GM08714 (cell line): ENCODE measurements around the gene NUP93.
"Not testable (repeated sequence)": the region's sequence is repeated elsewhere in the genome, so short reads cannot be mapped to it uniquely, and the experiment has no call there.

Experiments used
- H3K4me3 ChIP-seq: fragments of 200-500 bp; sonication (Bioruptor generic); 2 replicates; pipeline ENCODE4 v1.5.1; 2014; ENCODE audit warnings: mild to moderate bottlenecking, low read length, inconsistent platforms
- ZNF274 ChIP-seq: IDR thresholded peaks from 2 replicates; pipeline ENCODE4 v1.6.1; 2012; ENCODE audit warnings: mild to moderate bottlenecking, low read depth, low read length

NUP93 gene

DNA sequence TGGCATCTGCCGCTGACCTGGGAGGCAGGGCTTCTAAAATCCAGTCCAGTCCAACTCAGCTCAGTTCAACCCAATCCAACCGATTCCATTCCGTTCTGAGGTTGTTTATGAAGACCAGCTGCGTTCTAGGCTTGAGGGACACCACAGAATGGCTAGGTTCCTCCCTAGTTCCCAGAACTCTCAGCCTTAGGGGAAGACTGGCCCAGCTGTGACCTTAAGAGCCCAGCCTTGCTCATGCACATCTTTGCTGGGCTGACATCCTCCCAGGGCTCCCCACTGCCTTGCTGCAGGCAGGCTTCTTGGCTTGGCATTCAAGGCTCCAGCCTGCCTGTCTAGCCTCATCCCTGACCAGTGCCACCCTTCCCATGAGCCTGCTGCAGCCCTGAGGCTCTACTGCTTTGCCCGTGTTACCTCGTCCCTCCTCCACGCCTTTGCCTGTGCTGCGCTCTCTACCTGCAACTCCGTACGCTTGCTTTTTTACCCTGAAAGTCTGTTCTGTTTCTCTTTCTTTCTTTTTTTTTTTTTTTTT lies 143.0 kb downstream of the NUP93 start:
- H3K4me3 ChIP-seq = no peak overlapping the region
- TF ChIP-seq ZNF274 = no peak

DNA sequence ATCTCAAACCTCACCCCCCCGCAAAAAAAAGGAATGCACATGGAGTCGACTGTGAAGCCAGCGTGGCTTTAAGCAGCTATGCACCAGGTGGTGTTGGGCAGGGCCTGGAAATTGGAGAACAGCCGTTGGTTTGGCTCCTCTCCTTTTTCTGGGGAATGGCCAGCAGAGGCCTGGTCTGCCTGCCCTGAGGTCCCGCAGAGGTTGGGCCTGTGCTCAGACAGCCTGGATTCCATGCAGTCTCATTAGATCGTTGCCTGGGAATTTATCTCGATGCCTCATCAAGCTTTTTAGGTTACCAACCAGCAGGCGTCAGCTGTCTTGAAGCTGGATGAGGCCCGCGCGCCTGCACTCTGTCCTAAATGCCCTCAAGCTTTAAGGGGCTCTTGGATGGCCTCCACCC lies 144.9 kb downstream of the NUP93 start:
- TF ChIP-seq ZNF274 = no peak

DNA sequence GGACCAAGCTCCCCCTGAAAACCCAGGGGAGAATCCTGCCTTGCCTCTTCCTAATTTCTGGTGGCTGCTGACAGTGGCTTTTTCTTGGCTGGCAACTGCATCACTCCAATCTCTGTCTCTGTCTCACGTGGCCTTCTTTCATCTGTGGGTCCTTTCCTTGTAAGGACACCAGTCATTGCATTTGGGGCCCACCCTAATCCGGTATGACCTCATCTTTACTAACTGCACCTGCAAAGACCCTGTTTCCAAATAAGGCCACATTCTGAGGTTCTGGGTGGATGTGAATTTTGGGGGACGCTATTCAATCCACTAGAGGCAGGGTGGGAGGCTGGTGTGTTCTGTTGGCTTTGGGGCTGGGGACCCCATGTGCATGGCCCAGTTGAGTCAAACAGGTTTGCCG lies 146.1 kb downstream of the NUP93 start:
- no peak overlapping the region for H3K4me3 ChIP-seq
- TF ChIP-seq ZNF274 = no peak

More for the DNA sequence above, 144.9 kb downstream of the NUP93 start:
- no peak overlapping the region for H3K4me3 ChIP-seq

DNA sequence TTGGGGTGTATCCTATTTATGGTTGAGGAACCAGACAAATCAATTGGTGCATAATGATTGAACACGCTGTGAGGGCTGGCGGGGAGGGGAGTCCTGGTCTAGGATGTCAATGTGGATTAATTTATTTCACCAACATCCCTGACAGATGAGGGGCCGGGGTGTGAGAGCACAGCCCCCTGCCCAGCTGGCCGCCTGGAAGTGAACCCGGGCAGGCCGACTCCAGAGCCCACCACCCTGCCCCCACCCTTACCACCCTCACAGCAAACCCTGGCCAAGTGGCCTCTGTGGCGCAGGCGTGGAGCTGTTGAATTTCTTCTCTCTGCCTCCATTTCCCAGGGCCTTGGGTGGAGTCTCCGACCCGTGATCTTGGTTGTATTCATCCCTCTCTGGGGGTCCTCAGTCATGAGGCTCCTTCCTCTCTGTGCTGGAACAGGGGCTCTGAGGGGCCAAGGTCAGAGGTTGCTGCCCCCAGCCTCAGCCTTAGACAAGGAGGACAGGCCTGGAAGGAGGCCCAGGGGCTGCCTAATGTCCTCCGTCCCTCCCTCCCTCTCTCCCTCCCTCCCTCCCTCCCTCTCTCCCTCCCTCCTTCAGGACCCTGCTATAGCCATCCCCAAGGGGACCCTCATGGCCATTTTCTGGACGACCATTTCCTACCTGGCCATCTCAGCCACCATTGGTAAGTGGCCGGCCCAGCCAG lies 147.7 kb downstream of the NUP93 start:
- TF ChIP-seq ZNF274 = no peak
- H3K4me3 ChIP-seq = no peak overlapping the region

DNA sequence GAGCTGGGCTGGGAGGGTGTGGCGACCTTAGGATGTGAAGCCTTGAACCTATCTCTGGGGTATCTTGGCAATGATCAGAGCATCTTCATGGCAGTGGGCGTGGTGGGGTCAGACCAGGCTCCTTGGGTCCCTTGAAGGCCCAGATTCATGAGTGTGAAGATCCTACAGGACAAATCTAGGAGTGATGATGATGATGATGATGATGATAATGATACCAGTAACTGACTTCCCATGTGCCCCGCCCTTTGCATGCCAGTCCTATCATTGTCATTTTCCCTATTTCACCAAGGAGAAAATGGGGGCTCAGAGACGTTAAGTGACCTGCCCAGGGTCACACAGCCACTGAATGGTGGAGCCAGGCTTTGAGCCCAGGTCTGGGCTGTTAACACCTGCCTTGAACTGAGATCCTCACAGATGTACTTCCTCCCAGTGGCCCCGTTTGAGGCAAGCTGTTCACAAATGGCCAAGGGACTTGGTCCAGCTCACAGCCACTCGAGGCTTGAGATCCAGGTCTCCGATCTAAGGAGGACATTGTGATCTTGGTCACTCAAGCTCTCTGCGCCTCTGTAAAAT lies 148.4 kb downstream of the NUP93 start:
- H3K4me3 ChIP-seq = no peak overlapping the region
- TF ChIP-seq ZNF274 = no peak

DNA sequence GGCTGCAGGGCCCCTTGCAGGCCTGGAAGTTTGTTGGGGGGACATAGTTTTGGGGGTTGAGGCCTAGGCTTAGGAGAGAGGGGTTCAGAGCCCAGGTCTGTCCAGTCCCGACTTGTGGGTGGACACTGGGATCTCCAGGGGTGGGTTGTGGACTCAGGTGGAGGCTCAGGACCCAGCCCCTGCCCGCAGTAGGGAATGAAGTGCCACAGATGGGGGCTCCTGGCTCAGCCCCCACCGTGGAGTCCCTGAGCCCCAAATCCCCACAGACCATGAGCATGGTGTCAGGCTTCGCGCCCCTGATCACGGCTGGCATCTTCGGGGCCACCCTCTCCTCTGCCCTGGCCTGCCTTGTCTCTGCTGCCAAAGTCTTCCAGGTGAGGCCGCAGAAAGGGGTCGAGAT lies 149.3 kb downstream of the NUP93 start:
- TF ChIP-seq ZNF274 = no peak
- H3K4me3 ChIP-seq = no peak overlapping the region

DNA sequence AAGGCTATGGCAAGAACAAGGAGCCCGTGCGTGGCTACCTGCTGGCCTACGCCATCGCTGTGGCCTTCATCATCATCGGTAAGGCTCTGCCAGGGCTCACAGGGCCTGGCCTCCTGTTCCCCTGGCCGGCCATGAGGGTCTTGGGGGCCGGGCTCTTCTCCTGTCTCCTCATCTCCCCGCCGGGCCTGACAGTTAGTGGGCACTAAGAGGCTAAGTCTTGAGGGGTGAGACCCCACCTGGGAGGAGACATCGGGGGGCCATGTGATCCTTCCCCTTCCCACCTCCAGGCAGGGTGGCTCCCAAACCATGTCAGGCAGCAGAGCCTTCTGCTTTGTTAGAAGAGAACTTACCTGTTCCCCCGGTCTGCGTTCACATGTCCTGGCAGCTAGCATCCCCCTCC lies 150.2 kb downstream of the NUP93 start:
- no peak for TF ChIP-seq ZNF274
- no peak overlapping the region for H3K4me3 ChIP-seq

DNA sequence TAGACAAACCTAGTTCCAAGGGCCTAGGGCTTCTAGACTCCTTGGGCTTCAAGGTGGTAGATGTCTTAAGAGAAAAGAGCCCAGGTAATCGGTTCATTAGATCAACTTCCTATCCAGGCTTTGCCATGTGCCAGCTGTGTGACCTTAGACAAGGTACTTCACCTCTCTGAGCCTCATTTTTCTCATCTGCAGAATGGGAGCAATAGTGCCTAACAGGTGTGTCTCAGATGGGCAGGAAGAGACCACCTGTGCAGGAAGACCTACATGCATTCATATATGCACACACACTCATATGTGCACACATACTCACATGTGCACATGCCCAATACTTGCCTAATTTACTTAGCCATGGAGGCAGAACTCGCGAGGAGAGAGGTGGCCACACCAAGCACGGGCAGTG lies 150.8 kb downstream of the NUP93 start:
- no peak overlapping the region for H3K4me3 ChIP-seq
- TF ChIP-seq ZNF274 = no peak

DNA sequence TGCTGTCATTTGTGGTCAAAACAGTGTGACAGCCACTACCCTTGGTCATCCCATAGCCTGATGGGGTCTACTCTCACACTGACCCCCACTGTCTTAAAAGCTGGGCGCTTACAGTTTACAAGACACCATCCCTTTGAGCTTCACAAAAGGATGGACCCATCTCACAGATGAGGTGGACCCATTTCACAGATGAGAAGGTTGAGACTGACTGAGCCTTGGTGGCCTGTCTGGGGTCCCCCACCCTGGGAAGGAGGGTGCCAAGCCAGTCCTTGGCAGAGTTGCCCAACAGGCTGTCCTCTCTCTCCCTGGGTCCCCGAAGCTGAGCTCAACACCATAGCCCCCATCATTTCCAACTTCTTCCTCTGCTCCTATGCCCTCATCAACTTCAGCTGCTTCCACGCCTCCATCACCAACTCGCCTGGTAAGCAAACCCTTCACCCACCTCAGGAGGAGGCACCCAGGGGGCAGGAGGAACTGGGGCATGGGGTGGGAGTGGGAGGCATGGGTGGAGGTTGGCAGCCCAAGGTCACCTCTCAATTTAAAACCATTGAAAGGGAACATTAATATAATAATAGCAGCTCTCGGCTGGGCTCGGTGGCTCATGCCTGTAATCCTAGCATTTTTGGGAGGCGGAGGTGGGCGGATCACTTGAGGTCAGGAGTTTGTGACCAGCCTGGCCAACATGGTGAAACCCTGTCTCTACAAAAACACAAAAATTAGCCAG lies 152.3 kb downstream of the NUP93 start:
- no peak overlapping the region for H3K4me3 ChIP-seq
- no peak for TF ChIP-seq ZNF274

DNA sequence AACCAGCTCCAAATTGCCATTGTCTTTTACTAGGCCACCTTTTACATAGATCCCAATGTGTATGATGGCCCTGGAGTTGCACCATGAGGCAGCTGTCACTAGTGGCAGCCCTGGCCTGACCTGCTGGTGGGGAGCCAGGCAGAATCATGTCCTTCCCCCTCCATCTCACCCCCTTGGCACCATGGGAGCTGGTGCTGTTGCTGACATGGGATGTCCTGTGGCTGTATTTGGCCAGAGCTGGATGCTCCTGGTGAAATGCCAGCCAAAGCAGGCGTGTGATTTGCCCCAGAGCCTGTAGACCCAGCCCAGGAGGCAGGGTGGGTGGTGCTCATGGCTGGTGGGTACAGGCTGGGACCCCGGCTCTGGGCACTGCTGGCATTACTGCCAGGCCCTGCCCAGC lies 153.7 kb downstream of the NUP93 start:
- TF ChIP-seq ZNF274 = no peak
- H3K4me3 ChIP-seq = no peak overlapping the region

DNA sequence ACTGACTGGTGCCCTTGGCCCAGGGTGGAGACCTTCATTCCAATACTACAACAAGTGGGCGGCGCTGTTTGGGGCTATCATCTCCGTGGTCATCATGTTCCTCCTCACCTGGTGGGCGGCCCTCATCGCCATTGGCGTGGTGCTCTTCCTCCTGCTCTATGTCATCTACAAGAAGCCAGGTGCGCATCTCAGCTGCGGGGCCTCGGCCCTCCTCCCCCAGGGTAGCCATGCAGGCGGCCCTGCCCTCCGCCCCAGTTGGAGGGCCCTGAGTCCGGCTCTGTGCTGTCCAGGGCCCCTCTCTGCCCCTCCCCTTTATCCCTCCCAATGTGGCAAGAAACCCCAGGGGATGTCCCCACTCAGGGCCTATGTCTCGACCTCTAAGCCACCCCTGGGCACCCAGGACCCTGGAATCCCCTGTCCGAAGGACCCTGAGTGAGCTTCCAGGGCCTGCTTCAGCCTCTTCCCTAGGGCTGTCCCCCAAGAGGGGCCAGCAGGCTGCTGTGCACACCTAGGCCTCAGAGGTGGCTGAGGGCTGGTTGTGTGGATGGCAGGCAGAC lies 154.2 kb downstream of the NUP93 start:
- no peak for TF ChIP-seq ZNF274
- H3K4me3 ChIP-seq = no peak overlapping the region

DNA sequence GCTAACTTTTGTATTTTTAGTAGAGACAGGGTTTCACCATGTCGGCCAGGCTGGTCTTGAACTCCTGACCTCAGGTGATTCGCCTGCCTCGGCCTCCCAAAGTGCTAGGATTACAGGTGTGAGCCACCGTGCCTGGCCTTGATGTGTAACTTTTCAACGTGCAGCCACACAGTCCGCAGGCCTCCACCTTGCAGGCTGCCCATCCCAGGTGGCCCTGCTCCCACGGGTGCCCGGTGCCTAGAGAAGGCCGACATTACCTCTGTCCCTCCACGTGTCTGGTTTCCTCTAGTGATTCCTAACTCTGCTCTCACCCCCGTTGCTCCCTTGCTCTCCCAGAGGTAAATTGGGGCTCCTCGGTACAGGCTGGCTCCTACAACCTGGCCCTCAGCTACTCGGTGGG lies 155.0 kb downstream of the NUP93 start:
- not testable (repeated sequence) for H3K4me3 ChIP-seq

DNA sequence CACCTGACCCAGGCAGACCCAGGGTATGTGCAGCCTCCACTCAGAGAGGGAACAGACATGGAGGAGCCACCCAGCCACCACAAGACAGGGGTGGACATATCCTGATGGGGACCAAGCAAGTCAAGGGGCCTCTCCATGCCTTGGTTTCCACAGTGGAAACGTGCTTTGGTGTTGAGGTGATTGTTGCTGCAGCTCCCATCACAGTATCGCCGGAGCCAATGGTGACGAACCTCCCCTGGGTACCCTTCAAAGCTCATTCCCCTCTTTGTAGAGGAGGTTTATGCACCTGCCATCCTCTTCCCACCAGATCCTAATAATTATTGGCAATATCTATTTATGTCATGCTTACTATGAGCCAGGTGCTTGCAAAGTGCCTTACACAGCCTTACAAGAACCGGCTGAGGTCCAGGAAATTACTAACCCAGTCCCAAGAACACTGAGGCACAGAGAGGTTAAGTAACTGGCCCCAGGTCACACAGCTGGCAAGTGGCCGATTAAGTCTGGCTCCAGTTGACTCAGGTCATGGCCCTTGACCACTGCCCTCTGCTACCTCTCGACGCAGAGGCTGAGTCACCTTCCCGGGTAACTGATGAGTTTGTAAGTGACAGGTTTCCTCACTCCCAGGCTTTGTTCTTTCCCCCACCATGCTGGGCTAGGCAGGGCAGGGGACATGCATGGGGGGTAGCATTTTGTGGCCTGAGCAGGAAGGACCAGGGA lies 155.7 kb downstream of the NUP93 start:
- no peak for TF ChIP-seq ZNF274
- H3K4me3 ChIP-seq = no peak overlapping the region

DNA sequence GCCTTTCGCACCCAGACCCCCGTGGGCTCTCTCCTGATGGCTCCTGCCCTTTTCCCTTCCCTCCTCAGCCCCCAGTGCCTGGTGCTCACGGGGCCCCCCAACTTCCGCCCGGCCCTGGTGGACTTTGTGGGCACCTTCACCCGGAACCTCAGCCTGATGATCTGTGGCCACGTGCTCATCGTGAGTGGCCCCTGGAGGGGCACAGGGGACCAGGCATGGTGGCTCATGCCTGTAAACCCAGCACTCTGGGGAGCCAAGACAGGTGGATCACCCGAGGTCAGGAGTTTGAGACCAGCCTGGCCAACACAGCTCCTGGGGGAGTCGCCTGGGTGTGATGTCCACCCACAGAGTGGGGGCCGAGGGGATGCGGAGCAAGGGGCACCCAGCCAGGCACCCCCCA lies 156.4 kb downstream of the NUP93 start:
- no peak overlapping the region for H3K4me3 ChIP-seq
- TF ChIP-seq ZNF274 = no peak

DNA sequence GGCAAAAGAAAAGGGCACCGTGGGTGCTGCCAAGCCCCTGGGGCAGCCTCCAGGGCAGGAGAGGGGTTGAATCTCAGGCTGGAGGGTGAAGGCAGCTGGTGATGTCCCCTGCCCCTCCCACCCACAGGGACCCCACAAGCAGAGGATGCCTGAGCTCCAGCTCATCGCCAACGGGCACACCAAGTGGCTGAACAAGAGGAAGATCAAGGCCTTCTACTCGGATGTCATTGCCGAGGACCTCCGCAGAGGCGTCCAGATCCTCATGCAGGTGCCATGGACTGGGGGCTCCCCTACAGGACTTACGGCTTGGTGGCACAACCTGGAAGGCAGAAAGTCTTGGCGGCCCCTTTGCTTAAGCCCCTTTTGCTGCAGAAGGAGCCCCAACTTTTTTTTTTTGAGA lies 156.9 kb downstream of the NUP93 start:
- no peak overlapping the region for H3K4me3 ChIP-seq
- no peak for TF ChIP-seq ZNF274
